ENCODE measurements around the gene CDH22.

CDH22 gene

DNA sequence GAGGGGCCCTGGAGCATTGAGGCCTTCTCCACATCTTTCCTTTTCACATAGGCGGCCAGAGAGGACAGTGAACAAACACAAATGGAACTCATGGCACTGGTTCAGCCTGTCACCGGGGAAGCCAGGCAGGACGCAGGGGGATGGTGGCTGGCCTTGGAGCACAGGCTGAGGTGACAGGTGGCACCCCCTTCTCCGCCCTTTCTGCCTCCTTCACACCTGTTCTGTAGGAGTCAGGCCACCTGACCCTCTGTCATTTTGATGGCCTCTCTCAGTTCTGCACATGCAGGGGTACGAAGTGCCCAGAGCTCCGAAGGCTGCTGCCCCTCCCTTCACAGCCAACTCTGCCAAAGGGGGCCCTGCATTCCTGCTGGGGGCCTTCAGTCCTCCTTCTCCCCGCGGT is 129.4 kb downstream of the CDH22 start:
- no peaks in the 10 kb centered on the region for H3K9me3 ChIP-seq (ENCODE audit: control insufficient read depth, low read length)

DNA sequence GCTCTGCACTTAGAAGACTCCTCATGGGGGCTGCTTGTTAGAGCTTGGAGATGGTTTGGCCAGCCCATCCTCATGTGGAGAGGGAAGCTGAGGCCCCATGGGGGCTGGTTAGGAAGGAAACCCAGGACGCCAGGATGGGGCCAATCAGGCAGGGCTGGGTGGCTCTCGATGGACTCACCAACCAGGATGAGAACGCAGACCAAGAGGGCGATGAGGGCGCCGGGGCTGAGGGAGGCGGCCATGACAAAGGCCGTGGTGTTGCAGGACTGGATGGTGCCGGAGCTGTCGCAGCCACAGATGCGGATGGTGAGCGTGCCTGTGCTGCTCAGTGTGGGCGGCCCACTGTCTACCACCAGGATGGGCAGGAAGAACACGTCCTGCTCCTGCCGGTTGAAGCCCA is 130.5 kb downstream of the CDH22 start:
- Histone ChIP-seq H3K27me3 (ENCODE audit: control insufficient read depth in 1 of 2, insufficient read depth in 1 of 2, low read length in 2 of 2) (peaks cover 52 to 87% of the 10 kb centered on the region in 2 experiments), H4K8ac (ENCODE audit: low read length) (no peak overlapping the region), H3K23ac (ENCODE audit: low read length in 2 of 2) (no peak overlapping the region), H3K79me1 (replicated peaks; ENCODE audit: low read length, poor library complexity, severe bottlenecking) (no peaks in the 10 kb centered on the region), H2BK5ac (ENCODE audit: low read depth, low read length, poor library complexity, severe bottlenecking) (no peak overlapping the region), H3K9me3 (ENCODE audit: control insufficient read depth, low read length) (no peaks in the 10 kb centered on the region), H2BK12ac (ENCODE audit: low read length in 2 of 2) (no peak overlapping the region), H4K91ac (ENCODE audit: low read length) (no peak overlapping the region), H3K4me1 (ENCODE audit: control insufficient read depth, insufficient read depth, low read depth, low read length) (peaks cover 8% of the 10 kb centered on the region), H2AFZ (ENCODE audit: low read depth, low read length) (no peak overlapping the region), H2AK5ac (ENCODE audit: low read length, severe bottlenecking) (no peak overlapping the region), H3K14ac (ENCODE audit: low read length in 2 of 2) (no peak overlapping the region), H2BK120ac (ENCODE audit: low read depth, low read length) (no peak overlapping the region), H3K18ac (ENCODE audit: low read depth in 1 of 2, low read length in 2 of 2) (no peak overlapping the region), H3K27ac (ENCODE audit: low read length, poor library complexity, severe bottlenecking) (no peak overlapping the region), H3K4me2 (ENCODE audit: low read length, poor library complexity, severe bottlenecking) (no peak overlapping the region), H3K4ac (ENCODE audit: low read depth in 1 of 2, low read length in 2 of 2) (no peak overlapping the region), H3K36me3 (ENCODE audit: control insufficient read depth in 1 of 2, insufficient read depth in 2 of 2, low read depth in 1 of 2, low read length in 2 of 2) (no peaks in the 10 kb centered on the region), H2BK15ac (ENCODE audit: low read depth, poor library complexity, severe bottlenecking) (no peak overlapping the region), H3K4me3 (ENCODE audit: insufficient read depth in 1 of 2, low read depth in 1 of 2, low read length in 2 of 2) (peak overlapping the region in 1 of 2 experiments; percentile 1), H3K9ac (ENCODE audit: low read length) (no peak overlapping the region)
- 86% methylated on average over 15 of the region's 15 CpGs for WGBS
- no peak for DNase-seq

More for the DNA sequence above, 129.4 kb downstream of the CDH22 start:
- H4K91ac ChIP-seq (ENCODE audit: low read length), result no peak overlapping the region
- no peak overlapping the region for H3K4ac ChIP-seq (ENCODE audit: low read depth in 1 of 2, low read length in 2 of 2)
- H2BK5ac ChIP-seq (ENCODE audit: low read depth, low read length, poor library complexity, severe bottlenecking), result no peak overlapping the region
- H3K4me1 ChIP-seq (ENCODE audit: control insufficient read depth, insufficient read depth, low read depth, low read length), result peaks cover 8% of the 10 kb centered on the region
- peaks cover 41 to 77% of the 10 kb centered on the region in 2 experiments for H3K27me3 ChIP-seq (ENCODE audit: control insufficient read depth in 1 of 2, insufficient read depth in 1 of 2, low read length in 2 of 2)
- H2BK15ac ChIP-seq (ENCODE audit: low read depth, poor library complexity, severe bottlenecking), result no peak overlapping the region
- H3K18ac ChIP-seq (ENCODE audit: low read depth in 1 of 2, low read length in 2 of 2), result no peak overlapping the region
- no peak overlapping the region for H3K23ac ChIP-seq (ENCODE audit: low read length in 2 of 2)
- H3K36me3 ChIP-seq (ENCODE audit: control insufficient read depth in 1 of 2, insufficient read depth in 2 of 2, low read depth in 1 of 2, low read length in 2 of 2), result no peaks in the 10 kb centered on the region
- H2AK5ac ChIP-seq (ENCODE audit: low read length, severe bottlenecking), result no peak overlapping the region
- H3K4me2 ChIP-seq (ENCODE audit: low read length, poor library complexity, severe bottlenecking), result no peak overlapping the region
- H4K8ac ChIP-seq (ENCODE audit: low read length), result no peak overlapping the region
- no peaks in the 10 kb centered on the region for H3K79me1 ChIP-seq (replicated peaks; ENCODE audit: low read length, poor library complexity, severe bottlenecking)
- H3K9ac ChIP-seq (ENCODE audit: low read length), result no peak overlapping the region
- H3K27ac ChIP-seq (ENCODE audit: low read length, poor library complexity, severe bottlenecking), result no peak overlapping the region
- no peak overlapping the region for H2BK120ac ChIP-seq (ENCODE audit: low read depth, low read length)
- no peak overlapping the region for H3K4me3 ChIP-seq (ENCODE audit: insufficient read depth in 1 of 2, low read depth in 1 of 2, low read length in 2 of 2)
- no peak overlapping the region for H3K14ac ChIP-seq (ENCODE audit: low read length in 2 of 2)
- H2BK12ac ChIP-seq (ENCODE audit: low read length in 2 of 2), result no peak overlapping the region
- no peak for DNase-seq
- 70% methylated on average over 8 of the region's 8 CpGs for WGBS
- H2AFZ ChIP-seq (ENCODE audit: low read depth, low read length), result no peak overlapping the region

DNA sequence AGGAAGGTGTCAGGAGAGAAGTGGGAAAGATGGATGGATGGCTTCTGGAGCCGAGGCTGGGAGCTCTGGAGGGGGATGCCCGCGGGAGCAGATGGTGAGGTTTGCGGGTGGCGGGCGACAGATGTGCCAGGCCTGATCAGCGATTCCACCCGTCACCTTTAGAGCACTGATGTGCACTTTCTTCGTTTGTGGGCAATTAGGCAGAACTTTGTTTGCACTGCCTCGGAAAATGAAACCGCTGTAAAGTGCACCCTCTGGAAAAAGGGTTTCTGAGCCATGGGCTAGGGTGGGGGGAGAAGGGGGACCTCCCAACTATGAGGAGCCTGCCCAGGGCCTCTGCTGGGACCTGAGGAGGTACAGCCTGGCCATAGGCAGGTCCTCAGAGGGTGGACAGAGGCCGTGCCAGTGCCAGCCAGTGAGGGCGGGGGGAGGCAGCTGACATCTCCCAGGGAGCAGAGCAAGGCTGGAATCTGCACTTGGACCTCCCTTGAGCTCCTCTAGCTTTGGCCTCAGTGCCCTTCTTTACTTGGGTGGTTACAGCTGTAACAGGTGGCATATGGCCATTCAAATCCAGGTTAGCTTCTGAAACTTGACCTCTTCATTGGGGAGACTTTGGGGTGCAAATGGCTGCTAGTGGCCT is 131.4 kb downstream of the CDH22 start:
- Histone ChIP-seq H3K14ac (ENCODE audit: low read length in 2 of 2) (no peak overlapping the region), H3K4ac (ENCODE audit: low read depth in 1 of 2, low read length in 2 of 2) (no peak overlapping the region), H3K9me3 (ENCODE audit: control insufficient read depth, low read length) (no peaks in the 10 kb centered on the region), H3K9ac (ENCODE audit: low read length) (no peak overlapping the region), H3K4me2 (ENCODE audit: low read length, poor library complexity, severe bottlenecking) (no peak overlapping the region), H2AK5ac (ENCODE audit: low read length, severe bottlenecking) (no peak overlapping the region), H3K36me3 (ENCODE audit: control insufficient read depth in 1 of 2, insufficient read depth in 2 of 2, low read depth in 1 of 2, low read length in 2 of 2) (no peaks in the 10 kb centered on the region), H3K23ac (ENCODE audit: low read length in 2 of 2) (no peak overlapping the region), H3K27me3 (ENCODE audit: control insufficient read depth in 1 of 2, insufficient read depth in 1 of 2, low read length in 2 of 2) (peaks cover 54 to 87% of the 10 kb centered on the region in 2 experiments), H2BK5ac (ENCODE audit: low read depth, low read length, poor library complexity, severe bottlenecking) (no peak overlapping the region), H3K18ac (ENCODE audit: low read depth in 1 of 2, low read length in 2 of 2) (no peak overlapping the region), H4K8ac (ENCODE audit: low read length) (no peak overlapping the region), H4K91ac (ENCODE audit: low read length) (no peak overlapping the region), H2BK12ac (ENCODE audit: low read length in 2 of 2) (no peak overlapping the region), H3K4me1 (ENCODE audit: control insufficient read depth, insufficient read depth, low read depth, low read length) (peaks cover 8% of the 10 kb centered on the region), H2BK120ac (ENCODE audit: low read depth, low read length) (no peak overlapping the region), H3K27ac (ENCODE audit: low read length, poor library complexity, severe bottlenecking) (no peak overlapping the region), H3K79me1 (replicated peaks; ENCODE audit: low read length, poor library complexity, severe bottlenecking) (no peaks in the 10 kb centered on the region), H2BK15ac (ENCODE audit: low read depth, poor library complexity, severe bottlenecking) (no peak overlapping the region), H3K4me3 (ENCODE audit: insufficient read depth in 1 of 2, low read depth in 1 of 2, low read length in 2 of 2) (no peak overlapping the region), H2AFZ (ENCODE audit: low read depth, low read length) (no peak overlapping the region)
- no peak for DNase-seq
- WGBS, result 87% methylated on average over 13 of the region's 13 CpGs

DNA sequence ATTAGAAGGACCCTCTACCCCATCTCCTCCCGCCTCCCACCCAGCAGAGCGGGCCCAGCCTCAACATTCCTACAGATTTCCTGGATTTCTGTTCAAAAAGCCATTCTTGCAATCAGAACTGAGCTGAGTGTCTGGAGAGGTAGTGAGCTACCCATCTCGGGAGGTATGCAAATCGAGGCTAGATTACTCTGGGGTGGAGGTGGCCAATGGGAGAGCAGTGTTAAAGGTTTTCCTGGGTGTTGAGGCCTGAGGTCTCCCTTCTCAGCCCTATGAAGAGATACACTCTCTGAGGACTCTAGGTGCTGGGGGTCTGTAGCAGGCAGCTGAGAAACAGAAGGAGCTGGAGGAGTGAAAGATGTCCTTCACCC is 133.2 kb downstream of the CDH22 start:
- Histone ChIP-seq H3K18ac (ENCODE audit: low read depth in 1 of 2, low read length in 2 of 2) (no peak overlapping the region), H2AK5ac (ENCODE audit: low read length, severe bottlenecking) (no peak overlapping the region), H2BK15ac (ENCODE audit: low read depth, poor library complexity, severe bottlenecking) (no peak overlapping the region), H3K4me3 (ENCODE audit: insufficient read depth in 1 of 2, low read depth in 1 of 2, low read length in 2 of 2) (no peak overlapping the region), H3K4me2 (ENCODE audit: low read length, poor library complexity, severe bottlenecking) (no peak overlapping the region), H3K23ac (ENCODE audit: low read length in 2 of 2) (no peak overlapping the region), H3K27me3 (ENCODE audit: control insufficient read depth in 1 of 2, insufficient read depth in 1 of 2, low read length in 2 of 2) (peaks cover 61 to 95% of the 10 kb centered on the region in 2 experiments), H4K91ac (ENCODE audit: low read length) (no peak overlapping the region), H3K27ac (ENCODE audit: low read length, poor library complexity, severe bottlenecking) (no peak overlapping the region), H2BK12ac (ENCODE audit: low read length in 2 of 2) (no peak overlapping the region), H4K8ac (ENCODE audit: low read length) (no peak overlapping the region), H3K79me1 (replicated peaks; ENCODE audit: low read length, poor library complexity, severe bottlenecking) (no peaks in the 10 kb centered on the region), H3K4ac (ENCODE audit: low read depth in 1 of 2, low read length in 2 of 2) (no peak overlapping the region), H3K4me1 (ENCODE audit: control insufficient read depth, insufficient read depth, low read depth, low read length) (peaks cover 8% of the 10 kb centered on the region), H3K9me3 (ENCODE audit: control insufficient read depth, low read length) (no peaks in the 10 kb centered on the region), H2AFZ (ENCODE audit: low read depth, low read length) (no peak overlapping the region), H2BK5ac (ENCODE audit: low read depth, low read length, poor library complexity, severe bottlenecking) (no peak overlapping the region), H3K36me3 (ENCODE audit: control insufficient read depth in 1 of 2, insufficient read depth in 2 of 2, low read depth in 1 of 2, low read length in 2 of 2) (no peaks in the 10 kb centered on the region), H3K9ac (ENCODE audit: low read length) (no peak overlapping the region), H2BK120ac (ENCODE audit: low read depth, low read length) (no peak overlapping the region), H3K14ac (ENCODE audit: low read length in 2 of 2) (no peak overlapping the region)
- 97% methylated on average over 2 of the region's 4 CpGs for WGBS
- no peak for DNase-seq
